ENCODE measurements around the gene UVRAG.
"Not testable (repeated sequence)": the region's sequence is repeated elsewhere in the genome, so short reads cannot be mapped to it uniquely, and the experiment has no call there.

UVRAG gene

GRCh38 chr11:76025817-76026216 is 210.8 kb downstream of the UVRAG start:
- no peak for DNase-seq (ENCODE audit: low read depth)

GRCh38 chr11:76026281-76026680 is 211.3 kb downstream of the UVRAG start:
- DNase-seq (ENCODE audit: low read depth), result no peak

GRCh38 chr11:76026862-76027261 is 211.9 kb downstream of the UVRAG start:
- no peak for DNase-seq (ENCODE audit: low read depth)

- DNase-seq (ENCODE audit: low read depth), result no peak
Observed at GRCh38 chr11:76030286-76030685, 215.3 kb downstream of the UVRAG start.

- no peak for DNase-seq (ENCODE audit: low read depth)
Observed at GRCh38 chr11:76030968-76031590, 216.1 kb downstream of the UVRAG start.

GRCh38 chr11:76033699-76034098 is 218.7 kb downstream of the UVRAG start:
- no peak for DNase-seq (ENCODE audit: low read depth)

- DNase-seq (ENCODE audit: low read depth), result no peak
Observed at GRCh38 chr11:76035020-76035419, 220.0 kb downstream of the UVRAG start.

GRCh38 chr11:76038608-76039007 is 223.6 kb downstream of the UVRAG start:
- no peak for DNase-seq (ENCODE audit: low read depth)

- DNase-seq (ENCODE audit: low read depth), result no peak
Observed at GRCh38 chr11:76041208-76041607, 226.2 kb downstream of the UVRAG start.

GRCh38 chr11:76044750-76045320 is 229.8 kb downstream of the UVRAG start:
- DNase-seq (ENCODE audit: low read depth), result no peak

- DNase-seq (ENCODE audit: low read depth), result no peak
Observed at GRCh38 chr11:76047231-76047630, 232.2 kb downstream of the UVRAG start.

GRCh38 chr11:76047766-76048165 is 232.8 kb downstream of the UVRAG start:
- no peak for DNase-seq (ENCODE audit: low read depth)

- DNase-seq (ENCODE audit: low read depth), result no peak
Observed at GRCh38 chr11:76048763-76049162, 233.8 kb downstream of the UVRAG start.

- no peak for DNase-seq (ENCODE audit: low read depth)
Observed at GRCh38 chr11:76049511-76049910, 234.5 kb downstream of the UVRAG start.

- no peak for DNase-seq (ENCODE audit: low read depth)
Observed at GRCh38 chr11:76051937-76052336, 236.9 kb downstream of the UVRAG start.

- no peak for DNase-seq (ENCODE audit: low read depth)
Observed at GRCh38 chr11:76054330-76054729, 239.3 kb downstream of the UVRAG start.

GRCh38 chr11:76056876-76057275 is 241.9 kb downstream of the UVRAG start:
- no peak for DNase-seq (ENCODE audit: low read depth)

GRCh38 chr11:76060475-76061036 is 245.5 kb downstream of the UVRAG start:
- DNase-seq (ENCODE audit: low read depth), result not testable (repeated sequence)

GRCh38 chr11:76062733-76063132 is 247.7 kb downstream of the UVRAG start:
- DNase-seq (ENCODE audit: low read depth), result no peak

- no peak for DNase-seq (ENCODE audit: low read depth)
Observed at GRCh38 chr11:76064192-76064591, 249.2 kb downstream of the UVRAG start.

- no peak for DNase-seq (ENCODE audit: low read depth)
Observed at GRCh38 chr11:76067099-76067498, 252.1 kb downstream of the UVRAG start.

- DNase-seq (ENCODE audit: low read depth), result no peak
Observed at GRCh38 chr11:76069001-76069400, 254.0 kb downstream of the UVRAG start.

- no peak for DNase-seq (ENCODE audit: low read depth)
Observed at GRCh38 chr11:76071090-76071489, 256.1 kb downstream of the UVRAG start.

- no peak for DNase-seq (ENCODE audit: low read depth)
Observed at GRCh38 chr11:76073724-76074123, 258.7 kb downstream of the UVRAG start.
